Liver (tissue), 2 donors: ENCODE measurements around the gene FASTKD1.
"Not testable (repeated sequence)": the region's sequence is repeated elsewhere in the genome, so short reads cannot be mapped to it uniquely, and the experiment has no call there.

Experiments
- CTCF ChIP-seq: fragments of 150-350 bp; IDR thresholded peaks from 2 replicates; pipeline ENCODE4 v1.5.1; 2017; ENCODE audit warnings: improper control_type of control experiment, low read depth, low read length; ENCODE audit not compliant: missing input control
- MAX ChIP-seq: IDR thresholded peaks from 2 replicates; pipeline ENCODE4 v1.6.1; 2016; ENCODE audit warnings: antibody characterized with exemption
- REST ChIP-seq: IDR thresholded peaks from 2 replicates; pipeline ENCODE4 v1.6.1; 2016; ENCODE audit warnings: antibody characterized with exemption, mild to moderate bottlenecking
- donor health status: healthy.

GRCh38 chr2:169516488-169516995, 57.1 kb downstream of the FASTKD1 start:
- not testable (repeated sequence) for TF ChIP-seq MAX, CTCF, REST
